HepG2 (cell line): Measurements from ENCODE around the gene MORN3. TPM values are rescaled to one million over a fixed set of nuclear protein-coding genes. Genes with fewer than 3 reads are reported as not detected.

Experiments
- AKNA ChIP-seq: sonication (generic); formaldehyde crosslinking; IDR thresholded peaks from 2 replicates; pipeline ENCODE4 v1.4.0; 2020; ENCODE audit warnings: missing genetic modification reagents, borderline replicate concordance
- ETV5 ChIP-seq: IDR thresholded peaks from 2 replicates; pipeline ENCODE4 v1.6.1; 2018; ENCODE audit warnings: missing biosample characterization, missing genetic modification reagents, inconsistent platforms, borderline replicate concordance
- GMEB1 ChIP-seq: sonication (generic); formaldehyde crosslinking; IDR thresholded peaks from 2 replicates; pipeline ENCODE4 v1.5.1; 2020; ENCODE audit warnings: missing genetic modification reagents, mild to moderate bottlenecking, borderline replicate concordance
- HNF1B ChIP-seq: sonication (generic); formaldehyde crosslinking; IDR thresholded peaks from 2 replicates; pipeline ENCODE4 v1.5.1; 2020; ENCODE audit warnings: mild to moderate bottlenecking, moderate library complexity, missing genetic modification reagents
- NCOA1 ChIP-seq: sonication (generic); formaldehyde crosslinking; IDR thresholded peaks from 2 replicates; pipeline ENCODE4 v1.9.0; 2021; ENCODE audit warnings: missing genetic modification reagents
- NFYB ChIP-seq: sonication (generic); formaldehyde crosslinking; IDR thresholded peaks from 2 replicates; pipeline ENCODE4 v1.4.0; 2020; ENCODE audit warnings: missing genetic modification reagents
- NR2F6 ChIP-seq, 2 experiments: IDR thresholded peaks; 2 replicates each; pipeline ENCODE4 v1.6.1; 2016; ENCODE audit warnings: antibody characterized with exemption in 1 of 2, mild to moderate bottlenecking in 1 of 2
- RBM39 ChIP-seq: fragments of 200-400 bp; formaldehyde crosslinking; IDR thresholded peaks from one replicate; pipeline ENCODE4 v1.6.1; 2018; ENCODE audit warnings: antibody characterized with exemption, mild to moderate bottlenecking, low read depth, low read length; ENCODE audit not compliant: poor library complexity, severe bottlenecking
- ZFP91 ChIP-seq: sonication (generic); formaldehyde crosslinking; IDR thresholded peaks from 2 replicates; pipeline ENCODE4 v1.9.0; 2022; ENCODE audit warnings: missing genetic modification reagents, mild to moderate bottlenecking, borderline replicate concordance
- ZNF263 ChIP-seq: sonication (generic); formaldehyde crosslinking; IDR thresholded peaks from 2 replicates; pipeline ENCODE4 v1.4.0; 2020; ENCODE audit warnings: missing genetic modification reagents
- ZNF770 ChIP-seq: sonication (generic); formaldehyde crosslinking; IDR thresholded peaks from 2 replicates; pipeline ENCODE4 v1.5.0; 2020; ENCODE audit warnings: mild to moderate bottlenecking, missing genetic modification reagents
- ZNF800 ChIP-seq: sonication (generic); formaldehyde crosslinking; IDR thresholded peaks from 2 replicates; pipeline ENCODE4 v1.4.0; 2020; ENCODE audit warnings: missing genetic modification reagents
- polyA plus RNA-seq, 8 experiments: library from polyadenylated mRNA; depleted of rRNA in 3 of 8; stranded (reverse) in 7 of 8; unstranded in 1 of 8; fragments of >200 nt; fragmentation: Illumina TruSeq in 4 of 8; extraction: Trizol in 4 of 8; gene quantifications; 2 replicates each; pipeline versions ENCODE4 v1.2.1 to v1.2.3, GENCODE V29; 2011 to 2016; ENCODE audit warnings: low read depth in 4 of 8, missing spikeins in 1 of 8, mixed read lengths in 1 of 8; ENCODE audit not compliant: insufficient read depth in 1 of 8
- total RNA-seq, 5 experiments: library from RNA; depleted of rRNA; stranded (reverse); fragments of >200 nt; fragmentation: Illumina TruSeq; extraction: Trizol; gene quantifications; 2 replicates each; pipeline ENCODE4 v1.2.3, GENCODE V29; 2016; ENCODE audit warnings: low read depth in 1 of 5

Gene MORN3
- total and polyA plus RNA-seq, 2 of the 13 experiments (the other 11 are each of a cell fraction or from before 2014, with no cell fraction given): 1.1 to 2.0 TPM

GRCh38 chr12:121711361-121712189 lies 42.1 kb upstream of the MORN3 start (continued):
- no peak for TF ChIP-seq AKNA
- no peak for TF ChIP-seq HNF1B (CRISPR knock-in tag)
- no peak for TF ChIP-seq RBM39
- TF ChIP-seq ZFP91: peak; percentile 25; the same call in 1 of the 2 replicates
- no peak for TF ChIP-seq NR2F6 (IDR thresholded peaks at IDR 0.05)
- 0 out of 2 replicates have a peak, but pooled peaks have one; percentile 14 for TF ChIP-seq NR2F6 (CRISPR knock-in tag; IDR thresholded peaks at IDR 0.05)
- no peak for TF ChIP-seq NFYB (CRISPR knock-in tag)
- TF ChIP-seq ZNF800: no peak
- peak; percentile 71 for TF ChIP-seq ZNF770 (CRISPR knock-in tag)
- no peak for TF ChIP-seq GMEB1 (CRISPR knock-in tag)
- no peak for TF ChIP-seq NCOA1 (CRISPR knock-in tag)
- TF ChIP-seq ZNF263 (CRISPR knock-in tag): no peak
- TF ChIP-seq ETV5 (CRISPR knock-in tag): 0 out of 2 replicates have a peak, but pooled peaks have one; percentile 6
